Measurements from ENCODE around the gene KIF26A.

The KIF26A gene

DNA sequence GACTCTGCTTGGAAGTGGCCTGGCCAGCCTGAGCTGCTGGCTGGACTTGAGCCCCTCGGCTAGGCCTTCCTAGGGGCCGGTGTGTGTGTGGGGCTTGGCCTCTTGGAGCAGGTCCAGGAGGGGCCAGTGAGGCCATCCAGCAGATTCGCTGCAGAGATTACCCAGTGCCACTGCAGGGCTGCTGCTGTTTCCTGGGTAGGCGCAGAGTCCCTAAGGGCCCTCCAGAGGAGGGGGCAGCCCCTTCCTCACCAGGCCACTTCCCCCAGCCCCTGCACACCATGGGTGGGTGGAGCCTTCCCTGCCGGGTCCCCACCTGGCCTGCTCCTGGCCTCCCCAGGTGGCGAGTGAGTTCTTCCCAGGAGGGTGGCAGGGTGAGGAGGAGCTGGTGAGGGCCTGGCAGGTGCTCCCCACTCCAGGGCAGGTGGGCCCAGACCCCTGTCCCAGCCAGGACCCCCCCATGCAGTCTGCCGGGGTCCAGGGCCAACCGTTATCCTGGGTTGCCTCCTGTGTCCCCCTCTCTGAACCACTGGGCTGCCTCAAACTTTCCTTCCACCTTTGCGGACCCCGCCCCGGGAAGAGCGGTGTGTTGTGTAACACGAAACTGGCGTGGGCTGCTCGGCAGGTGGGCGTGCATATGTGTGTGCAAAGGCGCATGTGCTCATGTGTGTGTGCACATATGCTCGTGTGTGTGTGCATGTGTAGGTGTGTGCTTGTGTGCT, 27.7 kb upstream of the KIF26A start:
- Histone ChIP-seq H3K27me3 (ENCODE audit: control insufficient read depth, insufficient read depth, low read length) (peaks cover under 1% of the 10 kb centered on the region), H3K36me3 (ENCODE audit: control insufficient read depth, insufficient read depth, low read length) (no peaks in the 10 kb centered on the region), H3K9me3 (ENCODE audit: control insufficient read depth, insufficient read depth, low read length) (no peaks in the 10 kb centered on the region), H3K9ac (ENCODE audit: low read depth, low read length) (no peak overlapping the region), H3K4me3 (ENCODE audit: low read depth, low read length) (no peak overlapping the region), H3K4me1 (ENCODE audit: control insufficient read depth, insufficient read depth, low read length) (no peaks in the 10 kb centered on the region)

DNA sequence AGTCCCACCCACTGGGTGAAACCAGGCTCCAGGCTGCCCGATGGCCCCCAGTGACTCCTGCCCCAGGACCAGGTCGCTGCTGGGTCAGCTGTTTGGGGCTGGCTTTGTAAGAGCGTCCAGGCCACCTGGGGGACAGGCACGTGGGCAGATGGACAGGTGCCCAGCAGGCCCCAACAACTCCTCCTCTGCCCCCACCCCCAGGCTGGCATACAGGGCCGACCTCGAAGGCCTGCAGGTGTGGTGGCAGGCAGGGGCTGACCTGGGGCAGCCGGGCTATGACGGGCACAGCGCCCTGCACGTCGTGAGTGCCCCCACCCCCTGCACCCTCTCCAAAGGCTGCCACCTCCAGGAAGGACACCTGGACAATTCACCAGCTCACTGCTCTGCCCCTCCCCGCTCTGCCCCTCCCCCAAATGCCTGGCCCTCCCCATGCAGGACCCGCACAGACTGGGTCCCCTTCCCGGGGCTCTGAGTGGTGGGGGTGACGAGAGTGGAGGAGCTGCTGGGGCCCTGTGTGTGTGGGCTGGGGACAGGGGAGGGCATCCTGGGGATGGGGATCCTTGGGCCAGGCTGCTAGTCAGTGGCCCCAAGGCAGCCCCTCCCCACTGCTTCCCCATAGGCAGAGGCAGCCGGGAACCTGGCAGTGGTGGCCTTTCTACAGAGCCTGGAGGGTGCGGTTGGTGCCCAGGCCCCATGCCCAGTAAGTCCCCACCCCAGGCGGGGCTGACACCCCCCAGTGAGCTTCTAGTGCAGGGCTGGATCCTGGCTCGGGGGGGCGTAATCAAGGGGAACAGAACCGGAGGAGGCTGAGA, 26.9 kb upstream of the KIF26A start:
- peaks cover 7% of the 10 kb centered on the region for H3K27me3 ChIP-seq (ENCODE audit: control insufficient read depth, insufficient read depth, low read length)
- no peak overlapping the region for H3K9ac ChIP-seq (ENCODE audit: low read depth, low read length)
- H3K36me3 ChIP-seq (ENCODE audit: control insufficient read depth, insufficient read depth, low read length): no peaks in the 10 kb centered on the region
- H3K9me3 ChIP-seq (ENCODE audit: control insufficient read depth, insufficient read depth, low read length): no peaks in the 10 kb centered on the region
- H3K4me1 ChIP-seq (ENCODE audit: control insufficient read depth, insufficient read depth, low read length): no peaks in the 10 kb centered on the region
- no peak overlapping the region for H3K4me3 ChIP-seq (ENCODE audit: low read depth, low read length)

DNA sequence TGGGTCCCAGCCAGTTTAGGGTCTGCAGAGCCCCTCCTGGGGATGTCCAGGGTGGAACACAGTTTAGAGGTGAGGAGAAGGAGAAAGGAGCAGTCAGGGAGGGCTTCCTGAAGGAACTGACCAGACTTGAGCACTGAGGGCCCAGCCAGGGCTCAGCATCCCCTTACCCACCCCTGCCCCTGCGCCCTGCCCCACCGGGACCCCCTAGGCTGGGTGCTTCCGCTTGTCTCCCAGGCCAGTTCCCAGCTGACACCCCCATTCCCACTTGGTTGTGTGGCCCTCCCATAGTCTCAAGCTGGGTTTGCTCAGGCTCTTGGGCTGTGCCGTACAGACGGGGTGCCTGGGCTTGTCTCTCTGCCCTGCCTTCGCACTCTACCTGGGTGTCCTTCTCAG, 26.3 kb upstream of the KIF26A start:
- Histone ChIP-seq H3K9ac (ENCODE audit: low read depth, low read length) (no peak overlapping the region), H3K9me3 (ENCODE audit: control insufficient read depth, insufficient read depth, low read length) (no peaks in the 10 kb centered on the region), H3K4me1 (ENCODE audit: control insufficient read depth, insufficient read depth, low read length) (no peaks in the 10 kb centered on the region), H3K4me3 (ENCODE audit: low read depth, low read length) (no peak overlapping the region), H3K36me3 (ENCODE audit: control insufficient read depth, insufficient read depth, low read length) (no peaks in the 10 kb centered on the region), H3K27me3 (ENCODE audit: control insufficient read depth, insufficient read depth, low read length) (peaks cover 7% of the 10 kb centered on the region)

DNA sequence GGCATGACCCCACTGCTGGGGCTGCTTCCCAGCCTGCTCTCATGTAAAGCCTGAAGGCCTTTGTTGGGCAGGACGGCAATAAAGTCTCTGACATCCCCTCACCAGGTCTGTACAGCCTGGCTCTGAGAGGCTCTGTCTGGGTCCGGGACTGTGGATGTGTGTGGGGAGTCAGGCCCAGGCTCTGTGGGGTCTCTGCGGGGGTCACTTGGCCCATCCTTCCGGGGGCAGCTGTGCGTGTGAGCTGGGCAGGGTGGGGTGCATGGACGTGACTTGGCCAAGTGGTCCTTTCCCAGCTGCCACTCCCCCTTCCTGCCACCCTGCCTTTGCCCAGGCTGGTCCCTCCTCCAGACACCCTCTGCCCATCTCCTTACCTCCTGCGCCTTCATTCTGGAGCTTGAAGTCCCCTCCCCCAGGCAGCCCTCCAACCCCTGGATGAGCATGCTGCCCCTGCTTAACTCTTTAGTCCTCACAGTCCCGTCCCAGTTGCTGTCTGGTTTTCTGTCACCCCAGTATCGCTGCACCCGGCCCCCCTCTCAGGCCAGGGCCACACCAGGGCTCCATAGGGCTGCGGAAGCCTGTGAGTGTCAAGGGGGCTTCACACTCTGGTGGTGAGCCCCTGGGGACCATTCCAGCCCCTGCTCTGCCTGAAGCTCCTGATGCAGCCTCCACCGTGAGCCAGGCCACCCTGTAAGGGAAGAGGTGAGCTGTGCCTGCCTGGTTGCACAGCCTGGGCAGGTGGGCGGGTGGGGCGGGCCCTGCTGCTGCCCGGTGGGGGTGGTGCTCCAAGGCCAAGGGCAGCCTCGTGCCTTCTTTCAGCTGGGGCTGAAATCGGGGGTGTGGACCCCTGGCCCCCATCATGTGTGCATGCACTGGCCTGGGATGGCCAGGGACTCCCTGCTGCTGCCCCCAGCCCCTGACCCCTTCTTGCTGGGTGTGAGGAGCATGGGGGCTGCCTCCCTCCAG, 25.5 kb upstream of the KIF26A start:
- peaks cover 12% of the 10 kb centered on the region for H3K27me3 ChIP-seq (ENCODE audit: control insufficient read depth, insufficient read depth, low read length)
- no peak overlapping the region for H3K9ac ChIP-seq (ENCODE audit: low read depth, low read length)
- H3K9me3 ChIP-seq (ENCODE audit: control insufficient read depth, insufficient read depth, low read length): no peaks in the 10 kb centered on the region
- no peaks in the 10 kb centered on the region for H3K4me1 ChIP-seq (ENCODE audit: control insufficient read depth, insufficient read depth, low read length)
- H3K4me3 ChIP-seq (ENCODE audit: low read depth, low read length): no peak overlapping the region
- H3K36me3 ChIP-seq (ENCODE audit: control insufficient read depth, insufficient read depth, low read length): no peaks in the 10 kb centered on the region

GRCh38 chr14:104113631-104114420, 24.6 kb upstream of the KIF26A start:
- no peaks in the 10 kb centered on the region for H3K4me1 ChIP-seq (ENCODE audit: control insufficient read depth, insufficient read depth, low read length)
- no peaks in the 10 kb centered on the region for H3K9me3 ChIP-seq (ENCODE audit: control insufficient read depth, insufficient read depth, low read length)
- H3K9ac ChIP-seq (ENCODE audit: low read depth, low read length): no peak overlapping the region
- no peaks in the 10 kb centered on the region for H3K36me3 ChIP-seq (ENCODE audit: control insufficient read depth, insufficient read depth, low read length)
- H3K4me3 ChIP-seq (ENCODE audit: low read depth, low read length): no peak overlapping the region
- H3K27me3 ChIP-seq (ENCODE audit: control insufficient read depth, insufficient read depth, low read length): peaks cover 22% of the 10 kb centered on the region

DNA sequence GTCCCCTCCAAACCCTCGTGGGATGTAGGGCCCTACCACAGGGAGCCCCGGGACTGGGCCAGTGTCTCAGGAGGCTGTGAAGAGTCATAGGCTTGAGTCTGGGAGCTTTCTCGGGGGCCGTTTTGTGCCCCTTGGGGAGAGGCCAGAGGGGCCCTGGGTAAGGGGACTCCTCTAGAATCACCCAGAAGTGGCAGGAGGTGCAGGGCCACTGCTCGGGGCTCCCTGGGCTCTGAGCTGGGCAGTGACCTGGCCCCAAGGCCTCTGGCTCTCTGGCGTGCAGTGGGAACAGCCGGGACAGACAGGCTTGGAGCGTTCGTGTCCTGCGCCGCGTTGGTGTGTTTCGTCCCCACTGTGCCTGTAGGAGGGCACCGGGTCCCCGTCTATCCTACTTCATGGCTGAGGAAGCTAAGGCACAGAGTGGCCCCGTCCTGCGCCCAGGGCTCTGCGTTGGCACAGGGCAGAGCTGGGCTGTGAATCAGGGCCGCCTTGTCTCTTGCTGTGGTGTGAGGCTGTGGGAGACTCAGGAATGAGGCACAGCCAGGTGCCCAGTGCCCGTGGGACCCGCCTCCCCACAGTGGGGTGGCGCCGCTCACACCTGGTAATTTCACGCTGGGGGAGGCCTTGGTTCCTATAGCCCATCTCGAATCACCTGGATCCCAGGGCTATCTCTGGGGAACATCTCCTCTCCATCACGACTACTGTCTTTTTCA, 23.8 kb upstream of the KIF26A start:
- Histone ChIP-seq H3K36me3 (ENCODE audit: control insufficient read depth, insufficient read depth, low read length) (no peaks in the 10 kb centered on the region), H3K4me1 (ENCODE audit: control insufficient read depth, insufficient read depth, low read length) (no peaks in the 10 kb centered on the region), H3K9ac (ENCODE audit: low read depth, low read length) (no peak overlapping the region), H3K27me3 (ENCODE audit: control insufficient read depth, insufficient read depth, low read length) (peaks cover 28% of the 10 kb centered on the region), H3K4me3 (ENCODE audit: low read depth, low read length) (no peak overlapping the region), H3K9me3 (ENCODE audit: control insufficient read depth, insufficient read depth, low read length) (no peaks in the 10 kb centered on the region)

- H3K36me3 ChIP-seq (ENCODE audit: control insufficient read depth, insufficient read depth, low read length): no peaks in the 10 kb centered on the region
- no peaks in the 10 kb centered on the region for H3K4me1 ChIP-seq (ENCODE audit: control insufficient read depth, insufficient read depth, low read length)
- no peak overlapping the region for H3K4me3 ChIP-seq (ENCODE audit: low read depth, low read length)
- H3K9me3 ChIP-seq (ENCODE audit: control insufficient read depth, insufficient read depth, low read length): no peaks in the 10 kb centered on the region
- H3K27me3 ChIP-seq (ENCODE audit: control insufficient read depth, insufficient read depth, low read length): peaks cover 28% of the 10 kb centered on the region
- H3K9ac ChIP-seq (ENCODE audit: low read depth, low read length): no peak overlapping the region
Measured at GRCh38 chr14:104115131-104115600, 23.2 kb upstream of the KIF26A start.

DNA sequence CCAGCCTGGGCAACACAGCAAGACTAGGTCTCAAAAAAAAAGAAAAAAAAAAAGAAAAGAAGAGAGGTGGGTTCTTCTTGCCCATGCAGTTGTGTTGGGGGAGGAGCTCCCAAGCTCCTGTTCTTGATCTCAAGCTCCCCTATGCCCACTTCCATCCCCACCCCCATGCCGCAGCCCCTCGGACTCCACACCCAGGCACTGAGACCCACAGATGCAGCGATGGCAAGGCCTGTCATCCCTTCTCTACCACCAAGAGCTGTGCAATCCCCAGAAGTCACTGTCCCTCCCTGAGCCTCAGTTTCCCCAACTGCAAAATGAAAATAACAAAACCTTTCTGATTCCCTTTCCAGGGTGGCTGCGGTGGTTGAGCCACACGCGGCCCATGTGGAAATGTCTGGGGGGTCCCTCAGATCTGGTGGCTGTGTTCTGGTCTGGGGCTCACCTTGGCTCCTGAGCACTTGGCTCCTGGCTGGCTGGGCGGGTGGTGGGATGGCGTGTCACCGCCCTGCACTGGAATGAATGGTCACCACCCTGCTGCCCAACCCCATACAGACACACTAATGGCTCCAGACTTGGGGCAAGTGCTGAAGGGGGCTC, 22.6 kb upstream of the KIF26A start:
- Histone ChIP-seq H3K4me1 (ENCODE audit: control insufficient read depth, insufficient read depth, low read length) (no peaks in the 10 kb centered on the region), H3K27me3 (ENCODE audit: control insufficient read depth, insufficient read depth, low read length) (peaks cover 28% of the 10 kb centered on the region), H3K9me3 (ENCODE audit: control insufficient read depth, insufficient read depth, low read length) (no peaks in the 10 kb centered on the region), H3K9ac (ENCODE audit: low read depth, low read length) (no peak overlapping the region), H3K36me3 (ENCODE audit: control insufficient read depth, insufficient read depth, low read length) (no peaks in the 10 kb centered on the region), H3K4me3 (ENCODE audit: low read depth, low read length) (no peak overlapping the region)

- Histone ChIP-seq H3K9me3 (ENCODE audit: control insufficient read depth, insufficient read depth, low read length) (no peaks in the 10 kb centered on the region), H3K4me3 (ENCODE audit: low read depth, low read length) (peak overlapping the region; percentile 41), H3K36me3 (ENCODE audit: control insufficient read depth, insufficient read depth, low read length) (no peaks in the 10 kb centered on the region), H3K4me1 (ENCODE audit: control insufficient read depth, insufficient read depth, low read length) (no peaks in the 10 kb centered on the region), H3K27me3 (ENCODE audit: control insufficient read depth, insufficient read depth, low read length) (peaks cover 28% of the 10 kb centered on the region), H3K9ac (ENCODE audit: low read depth, low read length) (no peak overlapping the region)
Measured at GRCh38 chr14:104116288-104116755, 22.1 kb upstream of the KIF26A start.

DNA sequence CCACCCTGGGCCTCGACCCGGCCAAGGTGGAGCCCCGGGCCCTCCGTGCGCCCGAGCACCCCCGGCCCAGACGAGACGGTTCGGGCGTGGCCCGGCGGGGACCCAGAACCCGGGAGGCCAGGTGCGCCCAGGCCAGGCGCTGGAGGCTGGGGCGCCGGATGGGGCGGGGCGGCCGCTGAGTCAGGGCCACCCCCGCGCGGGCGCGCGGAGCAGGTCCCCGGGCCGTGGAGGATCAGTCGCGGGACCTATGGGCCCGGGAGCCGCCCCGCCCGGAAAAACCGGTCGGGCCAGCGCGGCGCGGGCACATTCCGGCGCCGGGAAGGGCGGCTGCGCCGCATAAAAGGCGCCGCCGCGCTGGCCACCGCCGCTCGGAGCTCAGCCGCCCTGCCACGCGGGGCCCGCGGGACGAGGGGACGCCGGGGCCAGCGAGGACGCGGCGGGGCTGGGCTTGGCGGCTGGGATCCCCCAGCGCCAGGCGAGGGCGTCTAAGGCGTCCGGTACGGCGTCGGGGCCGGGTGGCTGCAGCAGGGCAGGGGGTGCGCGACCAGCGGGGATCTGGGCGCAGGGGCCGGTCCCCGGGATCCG, 21.5 kb upstream of the KIF26A start:
- Histone ChIP-seq H3K9me3 (ENCODE audit: control insufficient read depth, insufficient read depth, low read length) (no peaks in the 10 kb centered on the region), H3K4me1 (ENCODE audit: control insufficient read depth, insufficient read depth, low read length) (no peaks in the 10 kb centered on the region), H3K4me3 (ENCODE audit: low read depth, low read length) (peak overlapping the region; percentile 41), H3K27me3 (ENCODE audit: control insufficient read depth, insufficient read depth, low read length) (peaks cover 28% of the 10 kb centered on the region), H3K9ac (ENCODE audit: low read depth, low read length) (no peak overlapping the region), H3K36me3 (ENCODE audit: control insufficient read depth, insufficient read depth, low read length) (no peaks in the 10 kb centered on the region)
